ENCODE data around the gene CCDC149. TPM values are rescaled to one million over a fixed set of nuclear protein-coding genes. Genes with fewer than 3 reads are reported as not detected.

The CCDC149 gene
- total and polyA plus RNA-seq, 2 of the 4 experiments (the other 2 are of a cell fraction), result 6.7 to 7.0 TPM

- BruUV-seq (replicated peaks), result no TSS peak
- Histone ChIP-seq H3K4ac (ENCODE audit: low read depth, low read length) (peak overlapping the region; percentile 45; the same call in 1 of the 2 replicates), H2BK20ac (ENCODE audit: low read depth, low read length) (peak overlapping the region; percentile 50), H3K9me1 (ENCODE audit: insufficient read depth, low read length) (peaks cover 15% of the 10 kb centered on the region), H3K36me3 (ENCODE audit: control insufficient read depth, insufficient read depth, low read length) (no peaks in the 10 kb centered on the region), H3K9me3 (ENCODE audit: control insufficient read depth, insufficient read depth, low read length) (no peaks in the 10 kb centered on the region), H2BK15ac (ENCODE audit: low read depth, low read length) (peak overlapping the region; percentile 87; the same call in 1 of the 3 replicates), H3K14ac (replicated peaks; ENCODE audit: low read depth, low read length) (no peak overlapping the region), H2AFZ (replicated peaks; ENCODE audit: low read length, poor library complexity) (no peak overlapping the region), H2AK9ac (replicated peaks; ENCODE audit: low read depth, low read length, poor library complexity) (no peak overlapping the region), H3K4me3 (ENCODE audit: insufficient read depth, low read depth, low read length) (no peak overlapping the region), H3K79me1 (ENCODE audit: low read depth in 1 of 2, low read length in 2 of 2) (peaks cover 0 to 12% of the 10 kb centered on the region in 2 experiments; a peak in 1 of 4 replicates), H3K9ac (ENCODE audit: low read depth, low read length) (no peak overlapping the region), H4K8ac (ENCODE audit: low read depth in 2 of 2, low read length in 2 of 2) (peak overlapping the region in 1 of 2 experiments; percentile 19; a peak in 1 of 4 replicates), H2BK5ac (ENCODE audit: low read depth, low read length, poor library complexity, severe bottlenecking) (no peak overlapping the region), H3K18ac (ENCODE audit: low read depth, low read length) (peak overlapping the region; percentile 68), H3K4me1 (ENCODE audit: control insufficient read depth, insufficient read depth, low read length) (peaks cover 14% of the 10 kb centered on the region), H2AK5ac (ENCODE audit: low read depth, low read length) (peak overlapping the region; percentile 22; the same call in 1 of the 2 replicates), H3K27ac (ENCODE audit: insufficient read depth, low read length) (peak overlapping the region; percentile 60; the same call in 1 of the 2 replicates), H3K27me3 (ENCODE audit: control insufficient read depth, insufficient read depth, low read length) (no peaks in the 10 kb centered on the region), H2BK120ac (ENCODE audit: low read depth, low read length) (peak overlapping the region; percentile 63; the same call in 1 of the 2 replicates), H3K4me2 (ENCODE audit: low read depth, low read length) (peak overlapping the region; percentile 49; the same call in 1 of the 2 replicates), H4K20me1 (ENCODE audit: insufficient read depth, low read length) (no peaks in the 10 kb centered on the region), H3K56ac (ENCODE audit: extremely low read depth, insufficient read depth, low read length) (no peak overlapping the region), H4K5ac (ENCODE audit: low read depth, low read length) (no peak overlapping the region), H3K23ac (ENCODE audit: low read depth, low read length) (0 out of 2 replicates have a peak overlapping the region, but pooled peaks have one; percentile 8), H4K91ac (ENCODE audit: insufficient read depth, low read depth, low read length) (peak overlapping the region; percentile 81; the same call in 1 of the 2 replicates)
- ChIA-PET CTCF (interaction anchor here (0.6 kb wide), 1 partner anchor 131 kb away, joined by 3 read pairs; no protein-coding TSS in a partner anchor), POLR2A (ENCODE audit: unreplicated experiment) (no interaction called here)
- ATAC-seq (ENCODE audit: low read depth) (no peak), DNase-seq (peak; percentile 26)
- dilution Hi-C loops (cut with HindIII; ENCODE audit: low sequenced_read_pairs, unreplicated experiment), result no loop called here
- in situ Hi-C loops (cut with MboI; ENCODE audit: low sequenced_read_pairs), result no loop called here
- intact Hi-C loops (cut with micrococcal nuclease), result loop anchor here (5.0 to 10.0 kb wide), 3 partner anchors 37 to 525 kb away; partner anchors contain the start of gene ANAPC4
- TF ChIP-seq CEBPB (IDR thresholded peaks at IDR 0.05; ENCODE audit: low read depth, low read length), result no peak
- TF ChIP-seq, protein P1, sequence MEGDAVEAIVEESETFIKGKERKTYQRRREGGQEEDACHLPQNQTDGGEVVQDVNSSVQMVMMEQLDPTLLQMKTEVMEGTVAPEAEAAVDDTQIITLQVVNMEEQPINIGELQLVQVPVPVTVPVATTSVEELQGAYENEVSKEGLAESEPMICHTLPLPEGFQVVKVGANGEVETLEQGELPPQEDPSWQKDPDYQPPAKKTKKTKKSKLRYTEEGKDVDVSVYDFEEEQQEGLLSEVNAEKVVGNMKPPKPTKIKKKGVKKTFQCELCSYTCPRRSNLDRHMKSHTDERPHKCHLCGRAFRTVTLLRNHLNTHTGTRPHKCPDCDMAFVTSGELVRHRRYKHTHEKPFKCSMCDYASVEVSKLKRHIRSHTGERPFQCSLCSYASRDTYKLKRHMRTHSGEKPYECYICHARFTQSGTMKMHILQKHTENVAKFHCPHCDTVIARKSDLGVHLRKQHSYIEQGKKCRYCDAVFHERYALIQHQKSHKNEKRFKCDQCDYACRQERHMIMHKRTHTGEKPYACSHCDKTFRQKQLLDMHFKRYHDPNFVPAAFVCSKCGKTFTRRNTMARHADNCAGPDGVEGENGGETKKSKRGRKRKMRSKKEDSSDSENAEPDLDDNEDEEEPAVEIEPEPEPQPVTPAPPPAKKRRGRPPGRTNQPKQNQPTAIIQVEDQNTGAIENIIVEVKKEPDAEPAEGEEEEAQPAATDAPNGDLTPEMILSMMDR (conservative IDR thresholded peaks at IDR 0.05; ENCODE audit: low read depth, low read length), result no peak
- TF ChIP-seq RCOR1 (IDR thresholded peaks at IDR 0.05; ENCODE audit: insufficient replicate concordance, low read length), result no peak
- TF ChIP-seq USF2 (IDR thresholded peaks at IDR 0.05; ENCODE audit: low read depth, low read length), result no peak
- no peak for TF ChIP-seq POLR2A (IDR thresholded peaks at IDR 0.05; ENCODE audit: low read depth, low read length)
- no peak for TF ChIP-seq RAD21 (IDR thresholded peaks at IDR 0.05; ENCODE audit: low read length)
- no peak for TF ChIP-seq BHLHE40 (IDR thresholded peaks at IDR 0.05; ENCODE audit: low read depth, low read length)
- no peak for TF ChIP-seq FOS (IDR thresholded peaks at IDR 0.05; ENCODE audit: low read depth, low read length)
- TF ChIP-seq MAFK (IDR thresholded peaks at IDR 0.05; ENCODE audit: low read depth, low read length), result no peak
- TF ChIP-seq SMC3 (IDR thresholded peaks at IDR 0.05; ENCODE audit: low read depth, low read length), result no peak
- TF ChIP-seq MAZ (IDR thresholded peaks at IDR 0.05; ENCODE audit: borderline replicate concordance, low read depth, low read length), result no peak
- no peak for TF ChIP-seq CHD1 (IDR thresholded peaks at IDR 0.05; ENCODE audit: low read depth, low read length)
- TF ChIP-seq MXI1 (IDR thresholded peaks at IDR 0.05; ENCODE audit: borderline replicate concordance, low read depth, low read length), result no peak
- TF ChIP-seq, protein P2, sequence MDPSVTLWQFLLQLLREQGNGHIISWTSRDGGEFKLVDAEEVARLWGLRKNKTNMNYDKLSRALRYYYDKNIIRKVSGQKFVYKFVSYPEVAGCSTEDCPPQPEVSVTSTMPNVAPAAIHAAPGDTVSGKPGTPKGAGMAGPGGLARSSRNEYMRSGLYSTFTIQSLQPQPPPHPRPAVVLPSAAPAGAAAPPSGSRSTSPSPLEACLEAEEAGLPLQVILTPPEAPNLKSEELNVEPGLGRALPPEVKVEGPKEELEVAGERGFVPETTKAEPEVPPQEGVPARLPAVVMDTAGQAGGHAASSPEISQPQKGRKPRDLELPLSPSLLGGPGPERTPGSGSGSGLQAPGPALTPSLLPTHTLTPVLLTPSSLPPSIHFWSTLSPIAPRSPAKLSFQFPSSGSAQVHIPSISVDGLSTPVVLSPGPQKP (IDR thresholded peaks at IDR 0.05; ENCODE audit: borderline replicate concordance, low read depth, low read length), result no peak
- TF ChIP-seq RFX5 (IDR thresholded peaks at IDR 0.05; ENCODE audit: low read depth, low read length), result no peak
- TF ChIP-seq NFE2L2 (IDR thresholded peaks at IDR 0.05; ENCODE audit: low read depth, low read length), result no peak
- no CpG with 5 or more reads among the region's 2 CpGs for WGBS, 2 experiments (ENCODE audit: extremely low coverage in 2 of 2, insufficient read length in 1 of 2)
Observed at GRCh38 chr4:24849756-24850155, 63.1 kb downstream of the CCDC149 start.

All from IMR-90 (cell line).